Endothelial cell of umbilical vein (primary cell): ENCODE data around the gene ACAT2. TPM values are rescaled to one million over a fixed set of nuclear protein-coding genes. Genes with fewer than 3 reads are reported as not detected.

ENCODE experiments used
- BruUV-seq: library from RNA; stranded (reverse); fragments of 400-500 nt; replicated peaks from 2 replicates; lab custom pipeline; 2021; lab: Mats Ljungman, UMichigan
- CTCF ChIA-PET: fragments of 300-600, 350-600 bp; sonication (Branson Sonifier 250); formaldehyde crosslinking; loops from one replicate; lab custom pipeline; 2021; ENCODE audit warnings: antibody characterized with exemption, inconsistent platforms; lab: Charles Lee
- POLR2A ChIA-PET: fragments of 300-600, 350-600 bp; sonication (Branson Sonifier 250); formaldehyde crosslinking; loops from one replicate; lab custom pipeline; 2021; ENCODE audit warnings: antibody characterized with exemption, inconsistent platforms; lab: Charles Lee
- DNase-seq: peaks from one replicate; pipeline ENCODE4 v3.0.0-alpha.2; 2011; ENCODE audit warnings: low read depth, low spot score
- FAIRE-seq: peaks from 2 replicates; lab custom pipeline; 2011; peaks lifted over from hg19 to GRCh38; lab: Jason Lieb, UNC
- H2AFZ ChIP-seq: 2 replicates; pipeline ENCODE4 v1.6.0; 2012; ENCODE audit warnings: low read depth, low read length, control low read depth, inconsistent platforms
- H3K27ac ChIP-seq: 2 replicates; pipeline ENCODE4 v1.5.1; 2011; ENCODE audit warnings: low read depth, mild to moderate bottlenecking, control low read depth, low read length, moderate library complexity; ENCODE audit not compliant: insufficient read depth
- H3K27me3 ChIP-seq, 2 experiments: 2 replicates each; pipeline versions ENCODE4 v1.6.0 to v1.6.1; 2011; ENCODE audit warnings: low read length in 2 of 2, mixed read lengths in 1 of 2; ENCODE audit not compliant: control insufficient read depth in 2 of 2, insufficient read depth in 2 of 2
- H3K36me3 ChIP-seq, 2 experiments: 2 replicates in 1 of 2; 3 replicates in 1 of 2; pipeline ENCODE4 v1.5.1; 2011; ENCODE audit warnings: low read length in 2 of 2, mild to moderate bottlenecking in 1 of 2, moderate library complexity in 1 of 2; ENCODE audit not compliant: control insufficient read depth in 2 of 2, insufficient read depth in 2 of 2; ENCODE audit errors: extremely low read depth in 1 of 2
- H3K4me1 ChIP-seq: 3 replicates; pipeline ENCODE4 v1.5.1; 2011; ENCODE audit warnings: mild to moderate bottlenecking, low read length; ENCODE audit not compliant: control insufficient read depth, insufficient read depth; ENCODE audit errors: extremely low read depth
- H3K4me2 ChIP-seq: 2 replicates; pipeline ENCODE4 v1.6.1; 2011; ENCODE audit warnings: low read length, control low read depth, mixed read lengths; ENCODE audit not compliant: insufficient read depth
- H3K4me3 ChIP-seq, 3 experiments: fragments of 200-600 bp in 1 of 3; sonication (generic), shearing (Covaris generic) in 1 of 3; replicated peaks in 1 of 3; 2 replicates each; pipeline ENCODE4 v1.5.1; 2011 to 2016; ENCODE audit warnings: control low read depth in 3 of 3, low read length in 3 of 3, mild to moderate bottlenecking in 2 of 3, inconsistent platforms in 1 of 3, low read depth in 1 of 3, moderate library complexity in 1 of 3; ENCODE audit not compliant: insufficient read depth in 1 of 3
- H3K79me2 ChIP-seq: 2 replicates; pipeline ENCODE4 v1.6.0; 2012; ENCODE audit warnings: low read length, inconsistent platforms; ENCODE audit not compliant: control insufficient read depth, insufficient read depth
- H3K9ac ChIP-seq: replicated peaks from 2 replicates; pipeline ENCODE3; 2011; ENCODE audit warnings: low read length, control low read depth; ENCODE audit not compliant: insufficient read depth; ENCODE audit errors: extremely low read depth
- H3K9me1 ChIP-seq: replicated peaks from 3 replicates; pipeline ENCODE4 v1.6.0; 2011; ENCODE audit warnings: mild to moderate bottlenecking, low read length; ENCODE audit not compliant: control insufficient read depth, insufficient read depth; ENCODE audit errors: extremely low read depth
- H3K9me3 ChIP-seq: replicated peaks from 2 replicates; pipeline ENCODE4 v1.5.1; 2012; ENCODE audit warnings: low read length, inconsistent platforms; ENCODE audit not compliant: control insufficient read depth, insufficient read depth
- H4K20me1 ChIP-seq: replicated peaks from 2 replicates; pipeline ENCODE3; 2011; ENCODE audit warnings: mild to moderate bottlenecking, low read length; ENCODE audit not compliant: control insufficient read depth, insufficient read depth; ENCODE audit errors: extremely low read depth
- FOS ChIP-seq: IDR thresholded peaks from 2 replicates; pipeline ENCODE4 v1.6.1; 2011; ENCODE audit warnings: mild to moderate bottlenecking, low read length, moderate library complexity, borderline replicate concordance; ENCODE audit not compliant: insufficient read depth
- GATA2 ChIP-seq: IDR thresholded peaks from 2 replicates; pipeline ENCODE4 v1.7.0; 2011; ENCODE audit warnings: low read depth, mild to moderate bottlenecking, moderate library complexity, mixed read lengths, low read length; ENCODE audit not compliant: insufficient read length, insufficient read depth
- JUN ChIP-seq: IDR thresholded peaks from 2 replicates; pipeline ENCODE4 v1.6.1; 2011; ENCODE audit warnings: borderline replicate concordance, low read depth; ENCODE audit not compliant: insufficient read length, insufficient read depth
- dilution Hi-C: fragments of 300-500 bp; cut with MboI; formaldehyde crosslinking; loops from one replicate; pipeline ENCODE4 v1.15.0; 2019; ENCODE audit warnings: low sequenced_read_pairs; ENCODE audit not compliant: extremely low pct_ligation_motif_present
- intact Hi-C: fragments of 100-400 bp; cut with micrococcal nuclease; formaldehyde crosslinking; loops from one replicate; pipeline ENCODE4 v1.10.0; 2022
- polyA plus RNA-seq, 4 experiments: library from polyadenylated mRNA; depleted of rRNA in 3 of 4; stranded (reverse) in 3 of 4; unstranded in 1 of 4; fragments of >200 nt; gene quantifications; 2 replicates each; pipeline versions ENCODE4 v1.2.1 to v1.2.3, GENCODE V29; 2011 to 2012; ENCODE audit warnings: missing spikeins in 1 of 4
- total RNA-seq: library from RNA; stranded (reverse); gene quantifications from 2 replicates; pipeline ENCODE4 v1.2.3, GENCODE V29; 2021
- TF ChIP-seq, protein P1 (sequence below): IDR thresholded peaks from 2 replicates; pipeline ENCODE4 v1.6.1; 2011; ENCODE audit not compliant: insufficient read depth, insufficient read length
- TF ChIP-seq, protein P2 (sequence below), 2 donors: IDR thresholded peaks; 1 replicate in 1 of 2; 2 replicates in 1 of 2; pipeline ENCODE4 v1.5.1; 2011; ENCODE audit warnings: low read length in 2 of 2, mild to moderate bottlenecking in 2 of 2, moderate library complexity in 2 of 2, control low read depth in 1 of 2, inconsistent platforms in 1 of 2, low read depth in 1 of 2; ENCODE audit not compliant: insufficient read depth in 1 of 2; ENCODE audit errors: extremely low read depth in 1 of 2

The ACAT2 gene
- total and polyA plus RNA-seq, 2 donors (not counting 3 experiments of a cell fraction or from before 2014, with no cell fraction given), result 44.6 to 114 TPM

- H3K9me3 ChIP-seq, result no peaks in the 10 kb centered on the region
- no peak overlapping the region for H3K9ac ChIP-seq
- no peak overlapping the region for H3K4me2 ChIP-seq
- H3K36me3 ChIP-seq, result no peaks in the 10 kb centered on the region
- ChIA-PET POLR2A (no interaction called here), CTCF (interaction anchor here (1.2 kb wide), 1 partner anchor 68 kb away, joined by 5 read pairs; the partner anchor contains the start of genes MRPL18 and TCP1)
- H3K79me2 ChIP-seq, result peaks cover 22% of the 10 kb centered on the region
- dilution Hi-C loops, result no loop called here
- H3K4me1 ChIP-seq, result peaks cover 5% of the 10 kb centered on the region
- TF ChIP-seq JUN (no peak), FOS (no peak), GATA2 (no peak)
- TF ChIP-seq, protein P1, sequence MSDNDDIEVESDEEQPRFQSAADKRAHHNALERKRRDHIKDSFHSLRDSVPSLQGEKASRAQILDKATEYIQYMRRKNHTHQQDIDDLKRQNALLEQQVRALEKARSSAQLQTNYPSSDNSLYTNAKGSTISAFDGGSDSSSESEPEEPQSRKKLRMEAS, result no peak
- TF ChIP-seq, protein P2, sequence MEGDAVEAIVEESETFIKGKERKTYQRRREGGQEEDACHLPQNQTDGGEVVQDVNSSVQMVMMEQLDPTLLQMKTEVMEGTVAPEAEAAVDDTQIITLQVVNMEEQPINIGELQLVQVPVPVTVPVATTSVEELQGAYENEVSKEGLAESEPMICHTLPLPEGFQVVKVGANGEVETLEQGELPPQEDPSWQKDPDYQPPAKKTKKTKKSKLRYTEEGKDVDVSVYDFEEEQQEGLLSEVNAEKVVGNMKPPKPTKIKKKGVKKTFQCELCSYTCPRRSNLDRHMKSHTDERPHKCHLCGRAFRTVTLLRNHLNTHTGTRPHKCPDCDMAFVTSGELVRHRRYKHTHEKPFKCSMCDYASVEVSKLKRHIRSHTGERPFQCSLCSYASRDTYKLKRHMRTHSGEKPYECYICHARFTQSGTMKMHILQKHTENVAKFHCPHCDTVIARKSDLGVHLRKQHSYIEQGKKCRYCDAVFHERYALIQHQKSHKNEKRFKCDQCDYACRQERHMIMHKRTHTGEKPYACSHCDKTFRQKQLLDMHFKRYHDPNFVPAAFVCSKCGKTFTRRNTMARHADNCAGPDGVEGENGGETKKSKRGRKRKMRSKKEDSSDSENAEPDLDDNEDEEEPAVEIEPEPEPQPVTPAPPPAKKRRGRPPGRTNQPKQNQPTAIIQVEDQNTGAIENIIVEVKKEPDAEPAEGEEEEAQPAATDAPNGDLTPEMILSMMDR (IDR thresholded peaks at IDR 0.05; ENCODE audit: extremely low read depth in 1 of 2, insufficient read depth in 1 of 2, low read depth in 1 of 2, low read length in 2 of 2), result no peak
- H3K4me3 ChIP-seq, result no peak overlapping the region
- intact Hi-C loops, result no loop called here
- H3K27ac ChIP-seq, result no peak overlapping the region
- no peak for FAIRE-seq
- H4K20me1 ChIP-seq, result no peaks in the 10 kb centered on the region
- H3K9me1 ChIP-seq, result no peaks in the 10 kb centered on the region
- H3K27me3 ChIP-seq, result no peaks in the 10 kb centered on the region
- no TSS peak for BruUV-seq
- H2AFZ ChIP-seq, result no peak overlapping the region
- DNase-seq, result no peak
Measured at GRCh38 chr6:159722655-159723054, 39.2 kb upstream of the ACAT2 start.
